NT2/D1 (cell line): ENCODE data around the gene PRPS1.

Experiments used
- SUZ12 ChIP-seq: IDR thresholded peaks from 2 replicates; pipeline ENCODE4 v1.6.1; 2011; ENCODE audit not compliant: insufficient read length, insufficient read depth; ENCODE audit errors: extremely low read depth
- YY1 ChIP-seq: IDR thresholded peaks from 2 replicates; pipeline ENCODE4 v1.6.1; 2011; ENCODE audit not compliant: insufficient read length, insufficient read depth
- ZNF274 ChIP-seq: IDR thresholded peaks from 2 replicates; pipeline ENCODE4 v1.6.1; 2011; ENCODE audit warnings: mild to moderate bottlenecking, low read depth, low read length

- TF ChIP-seq YY1 (peak; percentile 69), ZNF274 (no peak), SUZ12 (no peak)
These were observed at the start of gene PRPS1 for GRCh38 chrX:107627838-107628661.
